H1 (cell line): ENCODE measurements around the gene IVNS1ABP. TPM values are rescaled to one million over a fixed set of nuclear protein-coding genes. Genes with fewer than 3 reads are reported as not detected.

ENCODE experiments used
- CHD1 ChIP-seq: IDR thresholded peaks from 2 replicates; pipeline ENCODE4 v1.6.1; 2012; ENCODE audit warnings: low read depth, low read length, improper control_type of control experiment
- EZH2 ChIP-seq: fragments of 200-600 bp; sonication (generic); IDR thresholded peaks from 2 replicates; pipeline ENCODE4 v1.7.1; 2012; ENCODE audit warnings: low read depth, mild to moderate bottlenecking, moderate library complexity, low read length, inconsistent platforms; ENCODE audit not compliant: severe bottlenecking
- MAFK ChIP-seq: IDR thresholded peaks from 2 replicates; pipeline ENCODE4 v1.6.1; 2012; ENCODE audit warnings: low read depth, mild to moderate bottlenecking, improper control_type of control experiment, low read length
- PHF8 ChIP-seq: fragments of 200-600 bp; sonication (generic); conservative IDR thresholded peaks from 2 replicates; pipeline ENCODE4 v1.7.1; 2012; ENCODE audit warnings: low read depth, mild to moderate bottlenecking, inconsistent platforms, low read length, moderate library complexity
- POLR2AphosphoS5 ChIP-seq: IDR thresholded peaks from 2 replicates; pipeline ENCODE4 v1.6.1; 2011; ENCODE audit warnings: low read depth, low read length
- SP1 ChIP-seq: IDR thresholded peaks from 2 replicates; pipeline ENCODE4 v1.6.1; 2011; ENCODE audit warnings: low read depth, low read length
- polyA plus RNA-seq, 7 experiments: library from polyadenylated mRNA; depleted of rRNA in 3 of 7; stranded (reverse) in 5 of 7; unstranded in 2 of 7; fragments of >200 nt in 5 of 7; fragments of 200-250 nt in 2 of 7; gene quantifications; 1 replicate in 5 of 7; 2 replicates in 1 of 7; 4 replicates in 1 of 7; pipeline versions ENCODE4 v1.2.1 to v1.2.3, GENCODE V29; 2011 to 2013; ENCODE audit warnings: missing spikeins in 2 of 7, mixed read lengths in 2 of 7
- total RNA-seq: library from RNA; stranded (reverse); fragmentation: NEBNext Ultra II Directional; extraction: Animal tissue kit (Norgen Biotek cat#: 25700); gene quantifications from 2 replicates; pipeline ENCODE4 v1.2.1, GENCODE V29; 2021
- TF ChIP-seq, protein P1 (sequence below): fragments of 300-600 bp; sonication (generic); IDR thresholded peaks from 2 replicates; pipeline ENCODE4 v1.7.1; 2012; ENCODE audit warnings: low read length, moderate library complexity, mild to moderate bottlenecking, inconsistent platforms; ENCODE audit not compliant: insufficient replicate concordance

The IVNS1ABP gene
- total and polyA plus RNA-seq, 2 of the 8 experiments (the other 6 are each of a cell fraction or from before 2014, with no cell fraction given), result 65.9 to 189 TPM

DNA sequence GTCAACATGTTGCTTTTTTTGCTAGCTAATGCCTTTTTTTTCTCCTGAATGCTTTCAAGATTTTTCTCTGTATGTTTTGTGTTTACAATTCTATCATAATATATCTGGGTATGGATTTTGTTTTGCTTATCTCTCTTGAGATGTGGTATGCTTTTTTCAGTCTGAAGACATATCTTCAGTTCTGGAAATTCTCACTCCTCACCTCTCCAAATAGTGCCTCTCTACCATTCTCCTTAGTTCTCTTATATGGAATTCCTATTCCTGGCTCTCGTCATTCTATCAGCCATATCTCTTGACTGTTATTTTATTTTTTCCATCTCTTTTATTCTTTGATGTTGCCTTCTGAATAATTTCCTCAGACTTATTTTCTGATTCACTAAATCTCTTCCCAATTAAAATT is 58.4 kb downstream of the IVNS1ABP start (continued):
- TF ChIP-seq, protein P1, sequence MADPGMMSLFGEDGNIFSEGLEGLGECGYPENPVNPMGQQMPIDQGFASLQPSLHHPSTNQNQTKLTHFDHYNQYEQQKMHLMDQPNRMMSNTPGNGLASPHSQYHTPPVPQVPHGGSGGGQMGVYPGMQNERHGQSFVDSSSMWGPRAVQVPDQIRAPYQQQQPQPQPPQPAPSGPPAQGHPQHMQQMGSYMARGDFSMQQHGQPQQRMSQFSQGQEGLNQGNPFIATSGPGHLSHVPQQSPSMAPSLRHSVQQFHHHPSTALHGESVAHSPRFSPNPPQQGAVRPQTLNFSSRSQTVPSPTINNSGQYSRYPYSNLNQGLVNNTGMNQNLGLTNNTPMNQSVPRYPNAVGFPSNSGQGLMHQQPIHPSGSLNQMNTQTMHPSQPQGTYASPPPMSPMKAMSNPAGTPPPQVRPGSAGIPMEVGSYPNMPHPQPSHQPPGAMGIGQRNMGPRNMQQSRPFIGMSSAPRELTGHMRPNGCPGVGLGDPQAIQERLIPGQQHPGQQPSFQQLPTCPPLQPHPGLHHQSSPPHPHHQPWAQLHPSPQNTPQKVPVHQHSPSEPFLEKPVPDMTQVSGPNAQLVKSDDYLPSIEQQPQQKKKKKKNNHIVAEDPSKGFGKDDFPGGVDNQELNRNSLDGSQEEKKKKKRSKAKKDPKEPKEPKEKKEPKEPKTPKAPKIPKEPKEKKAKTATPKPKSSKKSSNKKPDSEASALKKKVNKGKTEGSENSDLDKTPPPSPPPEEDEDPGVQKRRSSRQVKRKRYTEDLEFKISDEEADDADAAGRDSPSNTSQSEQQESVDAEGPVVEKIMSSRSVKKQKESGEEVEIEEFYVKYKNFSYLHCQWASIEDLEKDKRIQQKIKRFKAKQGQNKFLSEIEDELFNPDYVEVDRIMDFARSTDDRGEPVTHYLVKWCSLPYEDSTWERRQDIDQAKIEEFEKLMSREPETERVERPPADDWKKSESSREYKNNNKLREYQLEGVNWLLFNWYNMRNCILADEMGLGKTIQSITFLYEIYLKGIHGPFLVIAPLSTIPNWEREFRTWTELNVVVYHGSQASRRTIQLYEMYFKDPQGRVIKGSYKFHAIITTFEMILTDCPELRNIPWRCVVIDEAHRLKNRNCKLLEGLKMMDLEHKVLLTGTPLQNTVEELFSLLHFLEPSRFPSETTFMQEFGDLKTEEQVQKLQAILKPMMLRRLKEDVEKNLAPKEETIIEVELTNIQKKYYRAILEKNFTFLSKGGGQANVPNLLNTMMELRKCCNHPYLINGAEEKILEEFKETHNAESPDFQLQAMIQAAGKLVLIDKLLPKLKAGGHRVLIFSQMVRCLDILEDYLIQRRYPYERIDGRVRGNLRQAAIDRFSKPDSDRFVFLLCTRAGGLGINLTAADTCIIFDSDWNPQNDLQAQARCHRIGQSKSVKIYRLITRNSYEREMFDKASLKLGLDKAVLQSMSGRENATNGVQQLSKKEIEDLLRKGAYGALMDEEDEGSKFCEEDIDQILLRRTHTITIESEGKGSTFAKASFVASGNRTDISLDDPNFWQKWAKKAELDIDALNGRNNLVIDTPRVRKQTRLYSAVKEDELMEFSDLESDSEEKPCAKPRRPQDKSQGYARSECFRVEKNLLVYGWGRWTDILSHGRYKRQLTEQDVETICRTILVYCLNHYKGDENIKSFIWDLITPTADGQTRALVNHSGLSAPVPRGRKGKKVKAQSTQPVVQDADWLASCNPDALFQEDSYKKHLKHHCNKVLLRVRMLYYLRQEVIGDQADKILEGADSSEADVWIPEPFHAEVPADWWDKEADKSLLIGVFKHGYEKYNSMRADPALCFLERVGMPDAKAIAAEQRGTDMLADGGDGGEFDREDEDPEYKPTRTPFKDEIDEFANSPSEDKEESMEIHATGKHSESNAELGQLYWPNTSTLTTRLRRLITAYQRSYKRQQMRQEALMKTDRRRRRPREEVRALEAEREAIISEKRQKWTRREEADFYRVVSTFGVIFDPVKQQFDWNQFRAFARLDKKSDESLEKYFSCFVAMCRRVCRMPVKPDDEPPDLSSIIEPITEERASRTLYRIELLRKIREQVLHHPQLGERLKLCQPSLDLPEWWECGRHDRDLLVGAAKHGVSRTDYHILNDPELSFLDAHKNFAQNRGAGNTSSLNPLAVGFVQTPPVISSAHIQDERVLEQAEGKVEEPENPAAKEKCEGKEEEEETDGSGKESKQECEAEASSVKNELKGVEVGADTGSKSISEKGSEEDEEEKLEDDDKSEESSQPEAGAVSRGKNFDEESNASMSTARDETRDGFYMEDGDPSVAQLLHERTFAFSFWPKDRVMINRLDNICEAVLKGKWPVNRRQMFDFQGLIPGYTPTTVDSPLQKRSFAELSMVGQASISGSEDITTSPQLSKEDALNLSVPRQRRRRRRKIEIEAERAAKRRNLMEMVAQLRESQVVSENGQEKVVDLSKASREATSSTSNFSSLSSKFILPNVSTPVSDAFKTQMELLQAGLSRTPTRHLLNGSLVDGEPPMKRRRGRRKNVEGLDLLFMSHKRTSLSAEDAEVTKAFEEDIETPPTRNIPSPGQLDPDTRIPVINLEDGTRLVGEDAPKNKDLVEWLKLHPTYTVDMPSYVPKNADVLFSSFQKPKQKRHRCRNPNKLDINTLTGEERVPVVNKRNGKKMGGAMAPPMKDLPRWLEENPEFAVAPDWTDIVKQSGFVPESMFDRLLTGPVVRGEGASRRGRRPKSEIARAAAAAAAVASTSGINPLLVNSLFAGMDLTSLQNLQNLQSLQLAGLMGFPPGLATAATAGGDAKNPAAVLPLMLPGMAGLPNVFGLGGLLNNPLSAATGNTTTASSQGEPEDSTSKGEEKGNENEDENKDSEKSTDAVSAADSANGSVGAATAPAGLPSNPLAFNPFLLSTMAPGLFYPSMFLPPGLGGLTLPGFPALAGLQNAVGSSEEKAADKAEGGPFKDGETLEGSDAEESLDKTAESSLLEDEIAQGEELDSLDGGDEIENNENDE, result no peak
- TF ChIP-seq MAFK (no peak), SP1 (no peak), POLR2AphosphoS5 (no peak), EZH2 (no peak), CHD1 (no peak), PHF8 (no peak)
